B cell (primary cell): Measurements from ENCODE around the gene CDHR2.

Experiments
- EZH2 ChIP-seq: IDR thresholded peaks from 2 replicates; pipeline ENCODE4 v1.6.1; 2012; ENCODE audit warnings: borderline replicate concordance, low read depth, mild to moderate bottlenecking, moderate library complexity, low read length; ENCODE audit not compliant: insufficient read depth, poor library complexity, severe bottlenecking
- TF ChIP-seq, protein P1 (sequence below): fragments of 200-600 bp; IDR thresholded peaks from one replicate; pipeline ENCODE4 v1.8.0; 2022; ENCODE audit warnings: antibody characterized with exemption, mild to moderate bottlenecking

GRCh38 chr5:176526462-176526861 lies 22.7 kb upstream of the CDHR2 start:
- TF ChIP-seq, protein P1, sequence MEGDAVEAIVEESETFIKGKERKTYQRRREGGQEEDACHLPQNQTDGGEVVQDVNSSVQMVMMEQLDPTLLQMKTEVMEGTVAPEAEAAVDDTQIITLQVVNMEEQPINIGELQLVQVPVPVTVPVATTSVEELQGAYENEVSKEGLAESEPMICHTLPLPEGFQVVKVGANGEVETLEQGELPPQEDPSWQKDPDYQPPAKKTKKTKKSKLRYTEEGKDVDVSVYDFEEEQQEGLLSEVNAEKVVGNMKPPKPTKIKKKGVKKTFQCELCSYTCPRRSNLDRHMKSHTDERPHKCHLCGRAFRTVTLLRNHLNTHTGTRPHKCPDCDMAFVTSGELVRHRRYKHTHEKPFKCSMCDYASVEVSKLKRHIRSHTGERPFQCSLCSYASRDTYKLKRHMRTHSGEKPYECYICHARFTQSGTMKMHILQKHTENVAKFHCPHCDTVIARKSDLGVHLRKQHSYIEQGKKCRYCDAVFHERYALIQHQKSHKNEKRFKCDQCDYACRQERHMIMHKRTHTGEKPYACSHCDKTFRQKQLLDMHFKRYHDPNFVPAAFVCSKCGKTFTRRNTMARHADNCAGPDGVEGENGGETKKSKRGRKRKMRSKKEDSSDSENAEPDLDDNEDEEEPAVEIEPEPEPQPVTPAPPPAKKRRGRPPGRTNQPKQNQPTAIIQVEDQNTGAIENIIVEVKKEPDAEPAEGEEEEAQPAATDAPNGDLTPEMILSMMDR, result no peak
- no peak for TF ChIP-seq EZH2
